GM12873 (cell line): ENCODE results near the gene HOXB7.

Experiments
- CTCF ChIP-seq: IDR thresholded peaks from 2 replicates; pipeline ENCODE4 v1.5.1; 2012; ENCODE audit warnings: low read depth, mild to moderate bottlenecking, moderate library complexity, low read length, control low read depth; ENCODE audit not compliant: insufficient read depth; ENCODE audit errors: missing control alignments

The HOXB7 gene

GRCh38 chr17:48600244-48601098 is 10.3 kb downstream of the HOXB7 start:
- no peak for TF ChIP-seq CTCF

- no peak for TF ChIP-seq CTCF
Measured at GRCh38 chr17:48599354-48599753, 11.5 kb downstream of the HOXB7 start.

DNA sequence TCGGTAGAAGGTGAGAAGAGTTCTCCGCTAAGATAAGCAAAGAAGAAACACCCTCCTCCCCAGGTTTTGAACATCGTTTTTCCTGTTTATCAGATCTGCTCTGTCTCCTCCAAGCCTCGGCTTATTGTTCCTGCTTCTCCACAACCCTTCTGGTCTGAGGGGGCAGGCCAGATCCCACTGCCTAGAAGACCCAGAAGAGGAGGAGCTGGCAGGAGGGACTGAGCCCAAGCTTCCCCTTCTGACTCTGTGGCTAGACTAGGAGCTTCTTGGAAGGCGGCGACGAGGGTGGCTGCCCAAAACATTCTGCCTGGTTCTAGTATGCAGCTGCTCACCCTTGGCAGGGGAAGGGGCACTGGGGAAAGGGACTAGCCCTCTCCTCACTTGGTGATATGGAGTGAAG is 12.1 kb downstream of the HOXB7 start:
- TF ChIP-seq CTCF: no peak

- no peak for TF ChIP-seq CTCF
Measured at GRCh38 chr17:48597778-48598631, 12.8 kb downstream of the HOXB7 start.

GRCh38 chr17:48597528-48597777 is 13.4 kb downstream of the HOXB7 start:
- no peak for TF ChIP-seq CTCF

DNA sequence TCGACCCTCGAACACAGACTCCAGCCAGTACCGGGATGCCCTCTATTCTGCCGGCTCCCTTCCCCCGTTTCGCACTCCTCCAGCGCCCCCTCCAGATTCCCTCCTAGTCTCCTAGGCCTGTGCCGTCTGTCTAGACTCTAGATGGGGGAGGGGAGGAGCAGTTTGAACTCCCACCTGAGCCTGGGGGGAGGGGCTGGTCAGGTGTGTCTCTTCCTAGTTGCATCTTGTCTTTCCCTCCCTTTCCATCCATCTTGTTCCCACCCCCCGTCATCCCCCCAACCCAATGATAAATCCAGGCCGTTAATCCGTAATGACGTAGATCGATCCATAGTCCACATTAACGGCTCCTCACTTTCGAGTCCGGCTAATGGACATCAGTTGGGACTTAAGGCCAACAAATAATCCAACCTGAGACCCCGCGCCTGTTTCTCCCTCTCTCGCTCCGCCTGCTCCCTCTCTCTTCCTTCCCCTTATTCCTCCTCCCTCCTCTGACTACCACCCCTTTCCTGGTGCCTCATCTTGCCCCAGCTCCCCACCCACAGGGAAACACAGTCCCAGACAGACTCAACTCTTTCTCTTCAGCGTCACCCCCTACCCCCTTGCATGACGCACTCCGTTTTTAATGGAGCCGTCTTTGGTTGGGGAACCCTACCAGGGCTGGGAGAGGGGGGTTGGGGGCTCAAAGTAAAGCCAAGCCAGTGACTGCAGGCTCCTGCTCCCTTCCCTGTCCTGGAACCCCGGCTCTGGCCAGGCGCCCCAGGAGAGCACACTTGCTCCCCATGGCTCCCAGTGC is 13.9 kb downstream of the HOXB7 start:
- TF ChIP-seq CTCF: no peak
